C4-2B (cell line): ENCODE results near the gene KCNN1.

Source experiments
- H3K27ac ChIP-seq: fragments of 450-650 bp; 2 replicates; pipeline ENCODE4 v1.5.1; 2017
- ZFX ChIP-seq: fragments of 450-650 bp; IDR thresholded peaks from 2 replicates; pipeline ENCODE4 v1.6.1; 2017
- TF ChIP-seq, protein P1 (sequence below): fragments of 450-650 bp; conservative IDR thresholded peaks from 2 replicates; pipeline ENCODE4 v1.5.1; 2017; ENCODE audit warnings: mild to moderate bottlenecking

Gene KCNN1

GRCh38 chr19:18043676-18044075, 76.8 kb downstream of the KCNN1 start:
- TF ChIP-seq, protein P1, sequence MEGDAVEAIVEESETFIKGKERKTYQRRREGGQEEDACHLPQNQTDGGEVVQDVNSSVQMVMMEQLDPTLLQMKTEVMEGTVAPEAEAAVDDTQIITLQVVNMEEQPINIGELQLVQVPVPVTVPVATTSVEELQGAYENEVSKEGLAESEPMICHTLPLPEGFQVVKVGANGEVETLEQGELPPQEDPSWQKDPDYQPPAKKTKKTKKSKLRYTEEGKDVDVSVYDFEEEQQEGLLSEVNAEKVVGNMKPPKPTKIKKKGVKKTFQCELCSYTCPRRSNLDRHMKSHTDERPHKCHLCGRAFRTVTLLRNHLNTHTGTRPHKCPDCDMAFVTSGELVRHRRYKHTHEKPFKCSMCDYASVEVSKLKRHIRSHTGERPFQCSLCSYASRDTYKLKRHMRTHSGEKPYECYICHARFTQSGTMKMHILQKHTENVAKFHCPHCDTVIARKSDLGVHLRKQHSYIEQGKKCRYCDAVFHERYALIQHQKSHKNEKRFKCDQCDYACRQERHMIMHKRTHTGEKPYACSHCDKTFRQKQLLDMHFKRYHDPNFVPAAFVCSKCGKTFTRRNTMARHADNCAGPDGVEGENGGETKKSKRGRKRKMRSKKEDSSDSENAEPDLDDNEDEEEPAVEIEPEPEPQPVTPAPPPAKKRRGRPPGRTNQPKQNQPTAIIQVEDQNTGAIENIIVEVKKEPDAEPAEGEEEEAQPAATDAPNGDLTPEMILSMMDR = no peak
- no peak for TF ChIP-seq ZFX
- no peak overlapping the region for H3K27ac ChIP-seq

DNA sequence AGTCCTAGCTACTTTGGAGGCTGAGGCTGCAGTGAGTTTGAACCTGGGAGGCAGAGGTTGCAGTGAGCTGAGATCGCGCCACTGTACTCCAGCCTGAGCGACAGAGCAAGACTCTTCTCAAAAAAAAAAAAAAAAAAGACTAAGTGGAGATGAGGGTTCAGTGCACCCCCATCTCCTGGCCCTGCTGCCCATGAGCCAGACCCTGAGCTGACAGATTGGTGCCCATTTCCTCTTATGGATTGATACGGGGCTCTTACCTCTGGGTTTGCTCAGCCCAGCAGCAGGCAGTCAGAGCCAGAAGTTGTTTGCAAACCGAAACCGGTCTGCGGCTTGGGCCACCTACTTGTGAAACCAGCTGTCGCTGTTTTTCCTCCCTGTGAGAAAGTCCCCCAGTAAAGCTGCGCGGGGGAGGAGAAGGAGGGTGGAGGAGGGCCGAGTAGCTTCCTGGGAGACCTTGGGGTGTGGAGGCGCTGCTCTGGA, 78.0 kb downstream of the KCNN1 start:
- no peak for TF ChIP-seq ZFX
- TF ChIP-seq, protein P1 = no peak
- H3K27ac ChIP-seq = peak overlapping the region; percentile 19

DNA sequence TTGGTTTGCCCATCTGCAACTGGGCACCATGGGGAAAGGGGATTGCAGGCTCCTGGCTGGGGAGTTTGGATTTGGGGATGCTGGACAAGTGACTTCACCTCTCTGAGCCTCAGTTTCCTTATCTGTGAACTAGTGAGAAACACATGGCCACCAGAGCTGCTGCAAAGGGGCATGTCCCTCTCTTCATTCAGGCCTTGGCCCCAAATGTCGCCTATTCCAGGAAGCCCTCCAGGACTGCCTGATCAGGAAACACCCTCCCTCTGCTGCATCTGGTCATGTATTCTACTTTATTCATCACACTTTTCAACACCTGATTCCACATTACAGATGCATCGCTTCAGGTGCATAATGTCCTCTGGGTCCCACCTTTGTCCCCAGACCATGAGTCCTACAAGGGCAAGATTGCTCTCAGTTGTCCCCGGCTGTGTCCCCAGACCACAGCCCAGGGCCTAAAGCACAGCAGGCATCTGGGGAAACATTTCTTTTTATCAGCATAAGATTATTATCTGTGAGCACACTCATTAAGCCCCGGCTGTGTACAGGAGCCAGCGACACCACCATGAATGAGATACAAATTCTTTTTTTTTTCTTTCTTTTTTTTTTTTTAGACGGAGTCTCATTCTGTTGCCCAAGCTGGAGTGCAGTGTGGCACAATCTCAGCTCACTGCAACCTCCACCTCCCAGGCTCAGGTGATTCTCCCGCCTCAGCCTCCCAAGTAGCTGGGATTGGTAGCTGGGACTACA, 78.6 kb downstream of the KCNN1 start:
- TF ChIP-seq ZFX = no peak
- TF ChIP-seq, protein P1 = no peak
- H3K27ac ChIP-seq = peak overlapping the region; percentile 19

DNA sequence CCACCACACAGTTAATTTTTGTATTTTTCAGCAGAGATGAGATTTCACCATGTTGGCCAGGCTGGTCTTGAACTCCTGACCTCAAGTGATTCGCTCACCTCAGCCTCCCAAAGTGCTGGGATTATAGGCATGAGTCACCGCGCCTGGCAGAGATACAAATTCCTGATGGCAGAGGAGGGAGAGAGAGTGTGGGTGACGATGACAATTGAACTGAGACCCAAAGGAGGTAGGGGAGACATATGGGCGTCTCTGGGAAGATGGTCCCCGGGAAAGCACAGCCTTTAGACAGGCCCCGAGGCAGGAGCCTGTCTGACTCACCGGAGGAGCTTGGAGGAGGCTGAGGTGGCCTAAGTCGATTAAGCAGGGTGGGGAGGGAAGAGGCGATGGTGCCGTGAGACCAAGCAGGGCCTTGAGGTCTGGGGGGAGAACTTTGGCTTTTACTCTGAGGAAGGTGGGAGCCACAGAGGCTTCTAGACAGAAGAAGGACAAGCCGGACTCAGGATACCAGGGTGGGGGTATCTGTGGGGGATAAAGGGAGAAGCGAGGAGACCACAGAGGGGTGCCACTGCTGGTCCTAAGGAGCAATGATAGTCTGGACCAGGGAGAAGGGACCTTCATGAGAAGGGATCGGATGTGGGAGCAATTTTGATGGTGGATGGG, 79.3 kb downstream of the KCNN1 start:
- H3K27ac ChIP-seq = no peak overlapping the region
- no peak for TF ChIP-seq ZFX
- TF ChIP-seq, protein P1 = no peak

- no peak for TF ChIP-seq ZFX
- TF ChIP-seq, protein P1 = no peak
- no peak overlapping the region for H3K27ac ChIP-seq
Measured at GRCh38 chr19:18049385-18049784, 82.5 kb downstream of the KCNN1 start.
